Testis (tissue), 3 donors: ENCODE measurements around the gene VANGL2. TPM values are rescaled to one million over a fixed set of nuclear protein-coding genes. Genes with fewer than 3 reads are reported as not detected.

Source experiments
- DNase-seq: peaks from one replicate; pipeline ENCODE4 v3.0.0-alpha.2; 2019
- H3K27ac ChIP-seq, 2 donors: fragments of 200-600 bp; sonication (generic); one replicate each; pipeline ENCODE4 v1.5.1; 2019
- H3K27me3 ChIP-seq: fragments of 200-600 bp; sonication (generic); one replicate; pipeline ENCODE4 v1.5.1; 2019
- H3K36me3 ChIP-seq: fragments of 200-600 bp; sonication (generic); one replicate; pipeline ENCODE4 v1.5.1; 2017; ENCODE audit warnings: low read depth; ENCODE audit errors: missing control alignments
- H3K4me1 ChIP-seq: fragments of 200-600 bp; sonication (generic); one replicate; pipeline ENCODE4 v1.5.1; 2019
- H3K4me3 ChIP-seq, 2 donors: fragments of 200-600 bp; sonication (generic); one replicate each; pipeline ENCODE4 v1.5.1; 2017 to 2019
- H3K9me3 ChIP-seq: fragments of 200-600 bp; sonication (generic); one replicate; pipeline ENCODE4 v1.5.1; 2017
- POLR2A ChIP-seq: fragments of 450-650 bp; IDR thresholded peaks from one replicate; pipeline ENCODE4 v1.6.1; 2017; ENCODE audit warnings: antibody characterized with exemption, mild to moderate bottlenecking, moderate library complexity
- WGBS, 2 donors: methylation state at CpG; one replicate each; pipeline ENCODE4 v1.1.5; 2018; 5-methylcytosine and 5-hydroxymethylcytosine counted together
- intact Hi-C: fragments of 100-400 bp; cut with DNase I; formaldehyde crosslinking; loops from one replicate; pipeline ENCODE4 v1.15.1; 2023; ENCODE audit warnings: low total_unique reads
- polyA plus RNA-seq: library from polyadenylated mRNA; stranded (reverse); fragments of 350-450 nt; fragmentation: Illumina TruSeq; extraction: RNeasy Lipid Tissue Mini Kit (QIAGEN cat#74804); gene quantifications from one replicate; pipeline ENCODE4 v1.2.3, GENCODE V29; 2014; ENCODE audit warnings: low read depth, low replicate concordance; ENCODE audit not compliant: insufficient read depth
- total RNA-seq, 2 donors: library from RNA; depleted of rRNA; stranded (reverse); fragments of >200 nt; gene quantifications; one replicate each; pipeline ENCODE4 v1.2.3, GENCODE V29; 2016
- TF ChIP-seq, protein P1 (sequence below), 3 experiments: fragments of 450-650 bp in 2 of 3; fragments of 200-600 bp in 1 of 3; sonication (generic) in 1 of 3; IDR thresholded peaks; one replicate each; pipeline ENCODE4 v1.5.1; 2016 to 2019; ENCODE audit warnings: antibody characterized with exemption in 3 of 3, mild to moderate bottlenecking in 2 of 3, moderate library complexity in 1 of 3

The VANGL2 gene
- total and polyA plus RNA-seq, 3 donors from 2014 or later, result 3.6 to 5.9 (median 3.8) TPM

DNA sequence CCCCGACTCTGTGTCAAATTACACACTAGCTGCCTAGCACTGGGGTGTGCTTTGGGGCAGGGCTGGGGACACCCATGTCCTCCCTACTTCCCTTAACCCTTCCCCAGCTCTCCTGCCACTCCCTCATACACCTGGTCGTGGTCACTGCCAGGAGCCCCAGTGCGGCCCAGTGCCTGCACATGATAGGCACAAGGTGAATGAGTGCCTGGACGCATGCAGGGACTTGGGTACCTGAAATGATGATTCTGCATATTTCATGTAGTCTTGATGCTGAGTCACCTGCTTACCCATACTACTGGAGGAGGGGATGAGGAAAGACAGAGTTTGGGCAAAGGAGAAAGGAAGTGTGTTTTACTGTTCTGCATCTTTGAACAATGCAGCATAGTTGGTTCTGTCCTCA lies 1.5 kb upstream of the VANGL2 start:
- no peaks in the 10 kb centered on the region for H3K27me3 ChIP-seq
- DNase-seq, result no peak
- no peak overlapping the region for H3K4me3 ChIP-seq
- H3K36me3 ChIP-seq, result no peaks in the 10 kb centered on the region
- H3K4me1 ChIP-seq, result peaks cover 11% of the 10 kb centered on the region
- WGBS, 2 donors, result 73 to 83% methylated on average over 4 of the region's 4 CpGs
- no peak overlapping the region for H3K27ac ChIP-seq
- H3K9me3 ChIP-seq, result no peaks in the 10 kb centered on the region
- intact Hi-C loops, result no loop called here
- TF ChIP-seq POLR2A, result no peak
- TF ChIP-seq, protein P1, sequence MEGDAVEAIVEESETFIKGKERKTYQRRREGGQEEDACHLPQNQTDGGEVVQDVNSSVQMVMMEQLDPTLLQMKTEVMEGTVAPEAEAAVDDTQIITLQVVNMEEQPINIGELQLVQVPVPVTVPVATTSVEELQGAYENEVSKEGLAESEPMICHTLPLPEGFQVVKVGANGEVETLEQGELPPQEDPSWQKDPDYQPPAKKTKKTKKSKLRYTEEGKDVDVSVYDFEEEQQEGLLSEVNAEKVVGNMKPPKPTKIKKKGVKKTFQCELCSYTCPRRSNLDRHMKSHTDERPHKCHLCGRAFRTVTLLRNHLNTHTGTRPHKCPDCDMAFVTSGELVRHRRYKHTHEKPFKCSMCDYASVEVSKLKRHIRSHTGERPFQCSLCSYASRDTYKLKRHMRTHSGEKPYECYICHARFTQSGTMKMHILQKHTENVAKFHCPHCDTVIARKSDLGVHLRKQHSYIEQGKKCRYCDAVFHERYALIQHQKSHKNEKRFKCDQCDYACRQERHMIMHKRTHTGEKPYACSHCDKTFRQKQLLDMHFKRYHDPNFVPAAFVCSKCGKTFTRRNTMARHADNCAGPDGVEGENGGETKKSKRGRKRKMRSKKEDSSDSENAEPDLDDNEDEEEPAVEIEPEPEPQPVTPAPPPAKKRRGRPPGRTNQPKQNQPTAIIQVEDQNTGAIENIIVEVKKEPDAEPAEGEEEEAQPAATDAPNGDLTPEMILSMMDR (IDR thresholded peaks at IDR 0.05), result no peak

DNA sequence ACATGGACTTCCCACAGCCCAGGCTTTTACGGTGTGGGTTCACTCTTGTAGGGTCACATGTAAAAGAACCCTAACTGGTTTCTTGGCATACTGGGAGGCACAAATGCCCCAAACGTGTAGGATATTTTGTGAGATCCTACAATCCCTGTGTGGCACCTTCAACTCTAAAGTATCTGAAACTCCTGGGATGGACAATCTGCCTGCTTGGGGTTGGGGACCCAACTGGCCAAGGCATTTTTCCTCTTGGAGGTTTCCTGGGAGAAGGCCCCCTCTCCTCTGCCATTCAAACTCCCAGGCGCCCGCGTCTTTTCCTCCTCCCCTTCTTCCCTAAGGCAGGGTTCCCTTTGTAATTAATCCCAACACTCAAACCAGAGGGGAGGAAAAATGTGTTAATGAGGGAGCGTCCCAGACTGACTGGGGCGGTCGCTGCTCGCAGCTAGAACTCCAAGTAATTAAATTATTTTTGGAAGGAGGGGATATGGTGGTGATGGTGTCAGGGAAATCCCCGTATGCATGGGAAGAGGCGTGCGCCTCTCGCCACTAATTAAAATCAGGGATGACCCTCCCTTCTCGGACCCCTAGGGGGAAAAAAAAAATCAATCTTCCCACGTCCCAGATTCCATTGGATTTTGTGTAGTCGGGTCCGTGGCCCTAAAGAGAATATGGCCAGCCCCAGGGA lies 681 bp upstream of the VANGL2 start:
- intact Hi-C loops, result no loop called here
- Histone ChIP-seq H3K27ac (peak overlapping the region in 1 of 2 donors; percentile 37), H3K9me3 (no peaks in the 10 kb centered on the region), H3K4me1 (peaks cover 11% of the 10 kb centered on the region), H3K4me3 (peak overlapping the region; percentile 74 to 85), H3K27me3 (no peaks in the 10 kb centered on the region), H3K36me3 (no peaks in the 10 kb centered on the region)
- no peak for TF ChIP-seq POLR2A
- TF ChIP-seq, protein P1 (IDR thresholded peaks at IDR 0.05), result peak in 1 of 3 experiments; percentile 29
- WGBS, 2 donors, result 27 to 35% methylated on average over 16 to 17 of the region's 17 CpGs
- DNase-seq, result no peak

- H3K4me3 ChIP-seq, result peak overlapping the region; percentile 74 to 85
- no peak for TF ChIP-seq POLR2A
- TF ChIP-seq, protein P1 (IDR thresholded peaks at IDR 0.05), result no peak
- 6% methylated on average over 43 to 55 of the region's 55 CpGs for WGBS, 2 donors
- DNase-seq, result no peak
- H3K4me1 ChIP-seq, result peaks cover 11% of the 10 kb centered on the region
- intact Hi-C loops, result no loop called here
- H3K27ac ChIP-seq, result peak overlapping the region in 1 of 2 donors; percentile 10
- no peaks in the 10 kb centered on the region for H3K27me3 ChIP-seq
- no peaks in the 10 kb centered on the region for H3K9me3 ChIP-seq
- H3K36me3 ChIP-seq, result no peaks in the 10 kb centered on the region
These were observed 502 bp downstream of the VANGL2 start for GRCh38 chr1:160400646-160401486.

DNA sequence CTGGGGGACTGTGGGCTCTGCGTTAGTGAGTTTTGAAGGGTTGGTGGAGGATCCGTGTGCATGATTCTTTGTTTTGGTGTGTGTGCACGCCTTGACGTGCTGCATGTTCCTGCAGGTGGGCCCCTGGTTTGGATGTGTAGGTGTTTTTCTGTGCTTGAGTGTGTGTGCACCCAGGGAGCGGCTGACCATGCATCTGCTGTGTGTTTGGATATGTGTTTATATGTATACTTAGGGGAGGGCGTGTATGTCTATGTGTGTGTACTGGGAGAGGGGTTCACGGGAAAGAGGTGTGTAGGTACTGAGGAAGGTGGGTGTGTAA lies 1.1 kb downstream of the VANGL2 start:
- H3K27ac ChIP-seq, result no peak overlapping the region
- H3K4me1 ChIP-seq, result peaks cover 11% of the 10 kb centered on the region
- no peaks in the 10 kb centered on the region for H3K27me3 ChIP-seq
- WGBS, 2 donors, result 42 to 52% methylated on average over 5 to 7 of the region's 7 CpGs
- intact Hi-C loops, result no loop called here
- H3K36me3 ChIP-seq, result no peaks in the 10 kb centered on the region
- H3K9me3 ChIP-seq, result no peaks in the 10 kb centered on the region
- TF ChIP-seq POLR2A, result no peak
- TF ChIP-seq, protein P1 (IDR thresholded peaks at IDR 0.05), result no peak
- peak overlapping the region; percentile 74 to 85 for H3K4me3 ChIP-seq
- DNase-seq, result no peak
